Measurements from ENCODE around the gene YTHDF1.
"Not testable (repeated sequence)": the region's sequence is repeated elsewhere in the genome, so short reads cannot be mapped to it uniquely, and the experiment has no call there.

The YTHDF1 gene

GRCh38 chr20:63216041-63216848 is at the start of gene YTHDF1:
YTHDF1 (minus strand) TSS chr20:63216131; CDS start chr20:63215892, 239 bp downstream.
- DNase-seq: peak; percentile 63

GRCh38 chr20:63264519-63264918 is 48.6 kb upstream of the YTHDF1 start:
- no peak for DNase-seq

GRCh38 chr20:63264000-63264399 is 48.1 kb upstream of the YTHDF1 start:
- DNase-seq: no peak

- no peak for DNase-seq
Measured at GRCh38 chr20:63262836-63263235, 46.9 kb upstream of the YTHDF1 start.

- no peak for DNase-seq
Measured at GRCh38 chr20:63261795-63262528, 46.0 kb upstream of the YTHDF1 start.

GRCh38 chr20:63261060-63261794 is 45.3 kb upstream of the YTHDF1 start:
- no peak for DNase-seq

GRCh38 chr20:63260521-63260920 is 44.6 kb upstream of the YTHDF1 start:
- DNase-seq: no peak

- no peak for DNase-seq
Measured at GRCh38 chr20:63259734-63260460, 44.0 kb upstream of the YTHDF1 start.

- DNase-seq: no peak
Measured at GRCh38 chr20:63258781-63259180, 42.9 kb upstream of the YTHDF1 start.

GRCh38 chr20:63257629-63258028 is 41.7 kb upstream of the YTHDF1 start:
- no peak for DNase-seq

GRCh38 chr20:63256954-63257353 is 41.0 kb upstream of the YTHDF1 start:
- DNase-seq: no peak

- no peak for DNase-seq
Measured at GRCh38 chr20:63255931-63256704, 40.2 kb upstream of the YTHDF1 start.

- no peak for DNase-seq
Measured at GRCh38 chr20:63254606-63255384, 38.9 kb upstream of the YTHDF1 start.

- DNase-seq: no peak
Measured at GRCh38 chr20:63254232-63254605, 38.3 kb upstream of the YTHDF1 start, which contains the start of gene NKAIN4. NKAIN4 (minus strand) TSS chr20:63254463; CDS start chr20:63254450, 13 bp downstream.

- DNase-seq: no peak
Measured at GRCh38 chr20:63253438-63254231, 37.7 kb upstream of the YTHDF1 start.

- DNase-seq: no peak
Measured at GRCh38 chr20:63253065-63253437, 37.1 kb upstream of the YTHDF1 start.

- DNase-seq: no peak
Measured at GRCh38 chr20:63252284-63252711, 36.4 kb upstream of the YTHDF1 start.

GRCh38 chr20:63251350-63251749 is 35.4 kb upstream of the YTHDF1 start:
- DNase-seq: not testable (repeated sequence)

GRCh38 chr20:63249891-63250290 is 34.0 kb upstream of the YTHDF1 start:
- no peak for DNase-seq
